HG03097 (cell line): ENCODE data around the gene PRMT2.
"Not testable (repeated sequence)": the region's sequence is repeated elsewhere in the genome, so short reads cannot be mapped to it uniquely, and the experiment has no call there.

Experiments used
- ATAC-seq: cut with Tn5 transposase; IDR thresholded peaks from one replicate; pipeline ENCODE4 v1.9.1; 2021; ENCODE audit not compliant: unreplicated experiment, low FRiP score

PRMT2 gene

DNA sequence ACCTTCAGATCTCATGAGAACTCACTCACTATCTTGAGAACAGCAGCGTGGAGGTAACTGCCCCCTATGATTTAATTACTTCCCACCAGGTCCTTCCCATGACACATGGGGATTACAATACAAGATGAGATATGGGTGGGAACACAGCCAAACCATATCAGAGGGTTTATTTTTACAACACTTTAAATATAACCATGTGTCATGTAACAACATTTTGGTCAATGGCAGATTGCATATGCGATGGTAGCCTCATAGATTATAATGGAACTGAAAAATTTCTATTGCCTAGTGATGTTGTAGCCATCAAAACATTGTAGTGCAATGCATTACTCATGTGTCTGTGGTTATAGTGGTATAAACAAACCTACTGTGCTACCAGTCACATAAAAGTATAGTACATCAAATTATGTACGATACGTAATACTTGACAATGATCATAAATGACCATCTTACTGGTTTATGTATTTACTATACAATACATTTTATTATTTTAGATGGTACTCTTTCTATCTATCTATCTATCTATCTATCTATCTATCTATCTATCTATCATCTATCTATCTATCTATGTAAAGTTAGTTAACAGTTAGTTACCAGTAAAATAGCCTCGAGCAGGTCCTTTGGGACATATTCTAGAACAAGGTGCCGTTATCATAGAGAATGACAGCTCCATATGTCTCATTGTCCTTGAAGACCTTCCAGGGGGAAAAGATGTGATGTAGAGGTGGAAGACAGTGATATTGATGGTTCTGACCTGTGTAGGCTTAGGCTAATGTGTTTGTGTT lies 18.0 kb upstream of the PRMT2 start:
- no peak for ATAC-seq

DNA sequence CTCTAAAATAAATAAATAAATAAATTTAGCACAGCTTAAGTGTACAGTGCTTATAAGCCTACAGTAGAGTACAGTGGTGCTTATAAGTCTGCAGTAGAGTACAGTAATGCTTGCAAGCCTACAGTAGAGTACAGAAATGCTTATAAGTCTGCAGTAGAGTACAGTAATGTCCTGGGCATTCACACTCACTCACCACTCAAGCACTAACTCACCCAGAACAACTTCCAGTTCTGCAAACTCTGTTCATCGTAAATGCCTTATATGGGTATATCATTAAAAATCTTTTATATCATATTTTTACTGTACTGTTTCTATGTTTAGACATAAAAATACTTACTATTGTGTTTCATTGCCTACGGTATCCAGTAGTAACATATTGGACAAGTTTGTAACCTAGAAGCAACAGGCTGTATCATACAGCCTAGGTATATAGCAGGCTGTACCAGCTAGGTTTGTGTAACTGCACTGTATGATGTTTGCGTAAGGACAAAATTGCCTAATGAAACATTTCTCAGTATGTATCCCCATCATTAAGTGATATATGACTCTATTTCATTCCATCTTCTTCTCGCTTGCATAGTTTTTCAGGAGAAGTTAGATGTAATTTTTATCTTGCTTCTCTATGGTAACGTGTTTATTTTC lies 16.6 kb upstream of the PRMT2 start:
- ATAC-seq = no peak

DNA sequence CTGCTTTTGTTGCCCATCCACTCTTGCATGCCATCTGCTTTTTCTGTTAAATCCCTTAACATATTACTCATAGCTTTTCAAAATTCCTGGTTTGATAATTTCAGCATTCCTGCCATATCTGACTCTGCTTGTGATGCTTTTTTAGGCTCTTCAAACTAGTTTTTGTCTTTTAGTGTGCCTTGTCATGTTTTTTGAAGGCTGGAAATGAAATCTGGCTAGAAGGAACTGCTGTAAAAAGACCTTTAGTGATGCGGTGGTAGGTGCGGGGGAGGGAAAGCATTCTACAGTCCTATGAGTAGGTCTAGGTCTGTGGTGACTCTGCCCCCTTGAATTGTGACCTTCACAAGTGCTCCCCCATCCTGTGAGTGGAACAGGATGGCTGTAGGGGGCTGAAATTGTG lies 15.6 kb upstream of the PRMT2 start:
- no peak for ATAC-seq

DNA sequence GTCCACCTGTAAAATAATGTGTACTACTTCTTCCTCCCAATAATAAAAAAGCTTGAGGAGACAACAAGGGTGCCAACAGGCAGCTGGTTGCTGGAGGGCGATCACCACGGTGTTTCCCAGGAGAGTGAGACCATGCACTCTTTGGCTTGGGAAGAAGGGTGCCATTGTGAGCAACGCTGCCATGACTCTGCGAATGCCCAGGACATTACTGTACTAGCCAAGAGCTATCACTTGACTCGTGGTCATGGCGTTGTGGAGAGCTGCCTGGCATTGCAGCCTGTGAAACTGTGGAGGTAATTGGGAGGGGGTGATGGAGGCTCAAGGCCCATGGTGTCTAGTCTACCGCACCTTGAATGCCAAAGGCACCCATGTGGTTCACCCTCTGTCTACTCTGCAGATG lies 14.6 kb upstream of the PRMT2 start:
- ATAC-seq = no peak

DNA sequence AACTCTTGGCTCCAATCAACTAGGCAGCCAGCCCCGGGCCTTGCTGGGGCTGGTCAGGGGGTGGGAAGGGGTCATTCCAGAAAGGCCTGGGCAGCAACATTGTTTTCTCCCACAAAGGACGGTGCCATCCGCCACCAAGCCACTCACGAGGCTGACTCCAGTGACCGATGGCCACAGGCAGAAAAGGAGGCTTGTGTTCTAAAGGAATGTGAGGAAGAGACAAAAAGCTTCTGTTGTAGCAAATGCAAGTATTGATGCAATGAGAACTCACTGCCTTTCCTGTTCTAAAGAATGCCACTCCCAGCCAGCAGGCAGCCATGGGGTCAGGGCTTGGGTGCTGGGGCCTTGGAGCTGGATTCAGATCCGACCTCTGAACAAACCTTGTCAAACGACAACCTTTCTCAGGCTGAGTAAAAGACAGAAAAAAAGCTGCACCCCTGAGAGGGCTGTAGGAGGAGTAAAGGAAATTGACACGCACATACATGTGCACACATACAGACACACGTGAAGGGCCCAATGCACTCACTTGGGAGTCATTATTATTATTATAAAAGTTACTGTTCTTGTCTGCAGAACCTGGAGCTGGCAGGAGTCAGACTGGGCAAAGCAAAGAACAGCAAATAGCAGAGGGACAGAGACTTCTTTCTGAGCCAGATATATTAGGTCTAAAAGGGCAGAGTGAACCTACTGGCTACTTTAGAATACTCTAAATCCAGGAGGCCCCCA lies 13.9 kb upstream of the PRMT2 start:
- ATAC-seq = no peak

DNA sequence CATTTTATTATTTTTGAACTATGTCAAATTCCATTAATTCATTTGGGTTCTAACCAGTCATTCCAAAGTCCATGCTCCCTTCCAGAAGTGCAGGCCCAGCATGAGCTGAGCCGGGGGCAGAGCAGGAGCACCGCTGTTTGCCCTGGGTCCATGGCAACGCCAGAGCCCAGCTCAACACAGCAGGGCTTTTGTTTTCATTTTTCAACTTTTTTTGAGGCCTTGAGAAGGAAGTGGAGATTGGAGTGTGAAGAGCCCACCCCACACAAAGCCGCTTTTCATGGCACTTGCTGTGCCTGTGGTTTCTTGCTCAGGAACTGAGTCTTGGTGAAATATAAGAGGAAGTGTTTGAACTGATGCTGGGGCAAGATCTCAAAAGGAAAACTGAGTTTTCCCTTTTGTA lies 13.2 kb upstream of the PRMT2 start:
- ATAC-seq = no peak

DNA sequence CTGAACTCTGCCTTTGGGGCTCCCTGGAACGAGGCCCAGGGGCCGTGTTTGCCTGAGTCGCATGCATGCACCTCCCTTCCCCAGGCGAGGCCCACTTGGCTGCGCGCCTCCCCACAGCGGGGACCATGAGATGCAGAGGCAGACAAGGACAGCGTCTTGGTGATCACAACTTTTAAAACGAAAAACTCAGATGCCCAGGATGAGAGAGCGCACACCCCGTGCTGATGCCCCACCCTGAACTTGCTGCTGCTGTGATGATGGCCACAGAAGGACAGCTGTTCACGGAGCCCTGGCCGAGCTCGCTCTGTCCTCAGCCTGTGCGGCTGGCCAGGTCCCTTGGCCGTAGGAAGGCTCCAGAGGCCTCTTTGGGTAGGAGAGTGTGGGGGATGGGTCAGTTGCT lies 11.4 kb upstream of the PRMT2 start:
- ATAC-seq = no peak

DNA sequence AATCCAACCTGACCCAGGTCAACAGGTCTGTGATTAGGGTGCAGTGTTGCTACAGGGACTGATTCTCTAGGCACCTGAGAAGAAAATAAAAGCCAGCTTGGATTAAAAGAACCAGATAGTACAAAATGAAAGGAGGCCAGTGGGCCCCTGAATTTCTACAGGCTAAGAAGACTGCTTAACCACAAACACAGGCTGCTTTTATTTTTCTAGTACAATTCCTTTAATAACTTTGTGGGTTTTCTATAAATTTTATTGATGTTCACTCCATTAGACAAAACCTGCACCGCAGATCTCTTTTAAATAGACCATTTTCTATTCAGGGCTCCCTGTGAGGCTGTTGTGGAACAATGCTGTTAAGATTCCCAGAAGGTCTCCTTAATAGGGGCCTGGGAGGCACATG lies 9.7 kb upstream of the PRMT2 start:
- no peak for ATAC-seq

DNA sequence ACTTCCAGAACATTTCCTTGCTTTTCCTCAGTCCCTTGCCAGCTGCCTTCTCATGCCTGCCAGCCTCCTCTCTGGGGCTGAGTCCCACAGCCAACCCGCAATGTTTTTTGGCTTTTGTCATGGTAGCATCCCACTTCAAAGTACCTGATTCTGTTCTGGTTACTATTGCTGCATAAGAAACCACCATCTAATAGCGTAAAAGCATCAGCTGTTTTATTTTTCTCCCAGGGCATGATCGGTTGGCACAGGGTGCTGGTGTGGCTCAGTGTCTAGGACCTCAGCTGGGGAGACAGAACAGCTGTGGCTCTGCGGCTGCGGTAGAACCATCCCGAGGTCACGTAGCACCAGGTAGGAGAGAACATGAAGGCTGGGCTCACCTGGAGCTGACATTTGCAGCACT lies 8.9 kb upstream of the PRMT2 start:
- no peak for ATAC-seq

DNA sequence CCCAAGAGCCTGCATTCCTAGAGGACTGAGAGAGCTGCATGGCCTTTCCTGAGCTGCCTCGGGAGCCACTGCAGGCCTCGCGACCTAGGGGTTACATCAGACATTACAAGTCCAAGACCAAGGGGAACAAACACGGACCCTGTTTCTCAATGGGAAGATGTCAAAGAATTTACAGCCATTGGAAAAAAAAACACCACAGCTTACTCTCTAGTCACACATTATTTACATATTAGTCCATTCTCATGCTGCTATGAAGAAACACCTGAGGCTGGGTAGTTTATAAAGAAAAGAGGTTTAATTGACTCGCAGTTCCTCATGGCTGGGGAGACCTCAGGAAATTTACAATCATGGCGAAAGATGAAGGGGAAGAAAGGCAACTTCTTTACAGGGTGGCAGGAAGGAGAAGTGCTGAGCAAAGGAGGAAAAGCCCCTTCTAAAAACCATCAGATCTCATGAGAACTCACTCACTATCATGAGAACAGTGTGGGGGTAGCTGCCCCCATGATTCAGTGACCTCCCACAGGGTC lies 8.4 kb upstream of the PRMT2 start:
- ATAC-seq = no peak

DNA sequence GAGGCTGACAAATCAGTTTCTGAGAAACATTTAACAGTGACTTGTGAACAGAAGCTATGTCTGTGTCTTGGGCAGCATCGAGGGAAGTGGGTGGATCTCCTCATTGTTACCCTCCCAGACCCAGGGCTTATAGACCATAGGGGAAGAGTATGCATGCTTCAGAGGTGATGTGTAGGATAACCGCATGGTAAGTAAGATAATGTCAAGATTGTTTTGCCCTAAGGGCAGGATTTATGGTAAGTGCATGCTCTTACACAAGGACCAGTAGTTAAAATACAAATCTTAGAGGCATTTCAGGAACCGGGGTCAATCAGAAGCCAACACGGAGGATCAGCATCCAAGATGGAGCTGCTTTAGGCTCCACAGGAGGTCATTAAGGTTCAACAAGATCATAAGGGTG lies 7.7 kb upstream of the PRMT2 start:
- ATAC-seq = no peak

DNA sequence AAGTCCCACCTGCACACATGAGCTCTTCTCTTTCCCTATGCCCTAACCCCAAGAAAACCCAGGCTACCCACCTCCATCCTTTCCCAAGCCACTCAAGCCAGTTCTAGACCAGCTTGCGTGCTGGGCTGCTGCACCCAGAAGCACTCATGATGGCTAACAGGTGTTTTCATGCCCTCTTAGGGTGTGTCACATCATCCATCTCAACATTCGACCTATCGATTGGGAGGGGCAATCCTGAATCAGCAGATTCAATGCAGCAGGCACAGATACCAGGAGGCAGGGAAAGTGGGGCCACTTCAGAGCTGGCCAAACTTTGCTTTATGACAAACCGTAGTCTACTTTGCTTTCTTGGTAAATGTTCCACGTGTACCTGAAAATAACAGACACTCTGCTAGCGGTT lies 6.6 kb upstream of the PRMT2 start:
- ATAC-seq = no peak

DNA sequence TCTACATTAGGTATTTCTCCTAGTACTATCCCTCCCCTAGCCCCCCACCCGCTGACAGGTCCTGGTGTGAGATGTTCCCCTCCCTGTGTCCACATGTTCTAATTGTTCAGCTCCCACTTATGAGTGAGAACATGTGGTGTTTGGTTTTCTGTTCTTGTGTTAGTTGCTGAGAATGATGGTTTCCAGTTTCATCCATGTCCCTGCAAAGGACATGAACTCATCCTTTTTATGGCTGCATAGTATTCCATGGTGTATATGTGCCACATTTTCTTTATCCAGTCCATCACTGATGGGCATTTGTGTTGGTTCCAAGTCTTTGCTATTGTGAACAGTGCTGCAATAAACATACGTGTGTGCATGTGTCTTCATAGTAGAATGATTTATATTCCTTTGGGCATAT lies 4.6 kb upstream of the PRMT2 start:
- ATAC-seq = not testable (repeated sequence)

DNA sequence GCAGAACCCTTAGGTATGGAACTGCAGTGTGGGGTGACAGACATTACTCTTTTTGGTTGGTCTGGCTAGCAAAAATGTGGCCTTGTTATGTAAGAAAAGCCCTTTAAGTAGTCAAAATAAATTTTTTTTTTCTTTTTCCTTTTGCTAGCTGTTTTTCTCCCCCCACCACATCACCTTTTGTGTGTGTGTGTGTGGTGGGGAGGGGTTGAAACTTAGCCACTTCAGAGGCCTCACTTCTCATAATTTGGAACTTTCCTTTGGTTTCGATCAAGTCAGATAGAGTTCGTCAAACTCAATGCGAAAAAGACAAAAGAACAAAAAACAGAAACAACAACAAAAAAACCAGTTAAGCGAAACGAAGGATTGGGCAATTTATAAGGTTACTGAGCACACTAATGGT lies 1.9 kb upstream of the PRMT2 start:
- no peak for ATAC-seq

DNA sequence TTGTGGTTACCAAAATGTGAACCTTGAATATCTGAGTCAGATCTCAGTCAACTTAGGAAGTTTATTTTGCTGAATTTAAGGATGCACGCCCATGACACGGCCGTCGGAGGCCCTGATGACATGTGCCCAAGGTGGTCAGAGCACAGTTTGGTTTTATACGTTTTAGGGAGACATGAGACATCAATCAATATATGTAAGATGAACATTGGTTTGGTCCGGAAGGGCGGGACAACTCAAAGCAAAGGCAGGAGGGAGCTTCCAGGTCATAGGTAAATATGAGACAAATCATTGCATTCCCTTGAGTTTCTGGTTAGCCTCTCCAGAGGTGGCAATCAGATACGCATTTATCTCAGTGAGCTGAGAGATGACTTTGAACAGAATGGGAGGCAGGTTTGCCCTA lies 1.0 kb upstream of the PRMT2 start:
- ATAC-seq = no peak

DNA sequence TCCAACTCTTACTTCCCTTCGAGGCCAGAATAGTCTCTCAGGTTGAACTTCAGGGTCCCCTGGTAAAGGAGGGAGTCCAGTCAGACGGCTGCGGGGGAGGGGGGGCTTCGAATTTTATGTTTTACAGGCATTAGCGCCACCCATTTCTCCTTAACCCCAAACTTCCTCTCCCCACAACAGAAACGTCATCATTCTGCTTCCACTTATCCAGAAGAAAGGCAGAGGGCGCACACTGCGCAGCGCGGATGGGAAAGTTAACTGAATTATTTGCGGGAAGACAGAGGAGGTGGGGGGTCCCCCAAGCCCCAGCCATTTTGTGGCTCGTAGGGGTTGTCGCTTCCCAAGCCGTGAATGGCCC lies 529 bp upstream of the PRMT2 start:
- no peak for ATAC-seq

DNA sequence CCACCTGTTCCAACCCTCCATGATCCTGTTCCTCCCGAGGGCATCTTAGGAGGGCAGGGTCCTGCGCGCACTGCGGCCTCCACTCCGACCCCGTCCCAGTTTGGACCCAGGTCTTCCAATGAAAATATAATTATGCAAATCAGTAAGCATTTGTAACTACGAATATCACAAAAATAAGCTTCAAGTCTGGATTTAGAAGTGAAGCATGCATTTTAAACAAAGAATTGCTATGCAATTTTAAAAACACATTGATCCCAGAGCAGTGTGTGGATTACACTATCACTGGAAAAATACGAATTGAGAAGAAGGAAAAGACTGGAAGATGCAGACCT lies 673 bp downstream of the PRMT2 start:
- ATAC-seq = no peak

DNA sequence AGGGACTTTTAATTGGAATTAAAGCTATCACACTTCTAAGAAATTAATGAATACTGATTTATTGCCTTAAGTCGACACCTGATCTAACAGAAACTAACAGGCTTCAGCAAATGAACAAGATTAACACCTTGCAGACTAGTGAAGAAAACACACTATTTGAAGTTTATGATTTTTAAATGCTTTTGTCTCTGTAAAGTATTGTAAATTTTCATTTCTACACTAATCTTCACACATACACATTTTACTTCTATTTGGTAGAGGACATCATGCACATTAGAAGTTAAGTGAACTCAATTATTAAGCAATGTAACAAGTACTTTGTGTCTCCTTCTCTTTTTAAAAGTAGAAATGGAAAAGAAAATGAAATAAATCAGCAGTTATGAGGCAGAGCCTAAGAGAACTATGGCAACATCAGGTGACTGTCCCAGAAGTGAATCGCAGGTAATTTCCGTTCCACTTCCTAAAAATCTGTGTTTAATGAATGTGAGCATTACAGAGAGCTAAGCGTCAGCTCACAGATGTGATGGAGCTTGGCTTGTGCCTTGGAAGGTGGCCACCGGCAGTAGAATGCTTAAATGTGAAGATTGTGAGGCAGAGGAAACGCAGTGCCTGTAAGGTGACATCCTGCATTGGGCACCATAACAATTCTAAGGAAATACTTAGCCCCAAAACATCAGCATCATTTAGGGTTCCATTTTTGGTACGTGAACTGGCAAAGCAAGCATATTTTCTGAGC lies 1.2 kb downstream of the PRMT2 start:
- ATAC-seq = no peak

DNA sequence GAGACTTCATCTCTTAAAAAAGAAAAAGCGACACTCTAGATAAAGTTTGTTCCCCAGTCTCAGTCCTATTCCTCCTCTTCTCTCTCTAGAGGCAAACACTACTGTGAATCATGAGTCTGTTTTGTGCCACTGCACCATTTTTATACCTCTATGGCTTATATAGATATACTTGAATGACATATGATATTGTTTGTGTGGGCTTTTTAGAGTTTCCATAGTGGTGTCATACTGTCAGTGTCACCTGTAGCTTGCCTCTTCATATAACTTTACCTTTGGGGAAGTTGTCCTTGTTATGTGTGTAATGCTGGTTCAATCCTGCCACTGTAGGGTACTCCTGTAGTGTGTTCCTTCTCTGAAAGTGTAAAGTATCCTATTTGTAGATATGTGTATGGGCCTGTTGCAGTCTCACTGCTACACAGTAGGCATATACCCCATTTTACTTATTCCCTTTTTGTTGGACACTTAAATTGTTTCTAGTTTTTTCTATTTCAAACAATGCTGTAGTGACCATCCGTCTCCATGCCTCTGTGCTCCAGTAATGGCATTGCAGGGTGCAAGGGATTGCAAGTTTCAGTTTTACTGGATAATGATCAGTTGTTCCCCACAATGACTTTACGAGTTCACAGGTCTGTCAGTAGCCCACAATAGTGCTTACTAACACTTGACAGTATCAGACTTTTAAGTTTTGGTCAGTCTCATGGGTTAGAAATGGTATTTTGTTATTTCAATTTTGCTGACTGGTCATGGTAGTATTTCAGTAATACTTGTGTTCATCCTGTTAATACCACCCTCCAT lies 2.7 kb downstream of the PRMT2 start:
- ATAC-seq = no peak
